Measurements from ENCODE around the gene UST. TPM values are rescaled to one million over a fixed set of nuclear protein-coding genes. Genes with fewer than 3 reads are reported as not detected.

UST gene
- total and polyA plus RNA-seq, 8 donors = 3.7 to 20.9 (median 8.6) TPM

DNA sequence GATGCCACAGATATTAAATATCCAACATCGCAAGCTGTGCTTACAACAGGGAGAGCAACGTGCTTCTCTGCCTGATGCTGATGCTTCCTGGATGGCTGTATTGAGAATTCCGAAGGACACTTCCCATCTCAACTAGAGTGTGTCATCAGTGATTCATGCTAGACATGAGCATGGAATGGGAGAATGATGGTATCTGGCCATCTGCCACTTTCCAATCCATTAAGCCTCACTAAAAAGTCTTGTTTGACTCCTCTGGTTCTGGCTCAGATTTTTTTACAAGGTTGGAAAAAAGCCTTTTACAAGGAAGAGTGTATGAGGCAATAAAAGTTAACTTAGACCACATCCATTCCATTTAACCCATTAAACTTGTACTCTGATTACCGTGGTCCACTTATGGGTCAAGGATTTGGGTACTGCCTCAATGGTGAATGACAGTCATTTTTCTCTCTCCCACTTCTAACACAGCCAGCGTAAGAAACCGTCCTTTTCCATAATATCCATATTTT is 265.3 kb downstream of the UST start:
- Histone ChIP-seq H3K27ac (no peak overlapping the region), H3K4me1 (no peaks in the 10 kb centered on the region), H3K9me3 (no peaks in the 10 kb centered on the region), H3K27me3 (no peaks in the 10 kb centered on the region), H3K4me3 (no peak overlapping the region), H3K36me3 (no peaks in the 10 kb centered on the region)
- intact Hi-C loops (cut with DNase I) = no loop called here
- ATAC-seq (peak in 1 of 4 donors; percentile 41), FAIRE-seq (no peak), DNase-seq (no peak)
- 91 to 94% methylated on average over 6 of the region's 6 CpGs for WGBS, 2 donors
- TF ChIP-seq CTCF (IDR thresholded peaks at IDR 0.05) = no peak

GRCh38 chr6:149013586-149014344 is 266.9 kb downstream of the UST start:
- Histone ChIP-seq H3K27ac (no peak overlapping the region), H3K4me3 (no peak overlapping the region), H3K27me3 (no peaks in the 10 kb centered on the region), H3K36me3 (no peaks in the 10 kb centered on the region), H3K9me3 (no peaks in the 10 kb centered on the region), H3K4me1 (no peaks in the 10 kb centered on the region)
- FAIRE-seq (no peak), DNase-seq (no peak), ATAC-seq (peak in 1 of 4 donors; percentile 38)
- no peak for TF ChIP-seq CTCF (IDR thresholded peaks at IDR 0.05)
- WGBS, 2 donors = 88 to 94% methylated on average over 6 of the region's 6 CpGs
- intact Hi-C loops (cut with DNase I) = no loop called here

- Histone ChIP-seq H3K27me3 (no peaks in the 10 kb centered on the region), H3K4me3 (no peak overlapping the region), H3K4me1 (no peaks in the 10 kb centered on the region), H3K9me3 (no peaks in the 10 kb centered on the region), H3K27ac (no peak overlapping the region), H3K36me3 (no peaks in the 10 kb centered on the region)
- ATAC-seq = peak in 3 of 4 donors; percentile 12 to 42 (median 22)
- WGBS, 2 donors = 47 to 50% methylated on average over 7 of the region's 7 CpGs
- intact Hi-C loops (cut with DNase I) = no loop called here
- TF ChIP-seq CTCF (IDR thresholded peaks at IDR 0.05) = no peak
- no peak for FAIRE-seq
- DNase-seq = no peak
Measured at GRCh38 chr6:149014631-149015534, 268.1 kb downstream of the UST start.

GRCh38 chr6:149015535-149016525 is 269.0 kb downstream of the UST start:
- ATAC-seq (peak in 1 of 4 donors; percentile 12), DNase-seq (no peak), FAIRE-seq (no peak)
- intact Hi-C loops (cut with DNase I) = no loop called here
- no peaks in the 10 kb centered on the region for H3K9me3 ChIP-seq
- WGBS, 2 donors = 90 to 92% methylated on average over 9 of the region's 9 CpGs
- no peaks in the 10 kb centered on the region for H3K4me1 ChIP-seq
- no peaks in the 10 kb centered on the region for H3K27me3 ChIP-seq
- no peak overlapping the region for H3K4me3 ChIP-seq
- TF ChIP-seq CTCF (IDR thresholded peaks at IDR 0.05) = no peak
- no peaks in the 10 kb centered on the region for H3K36me3 ChIP-seq
- no peak overlapping the region for H3K27ac ChIP-seq
